ENCODE results near the gene SERINC2. TPM values are rescaled to one million over a fixed set of nuclear protein-coding genes. Genes with fewer than 3 reads are reported as not detected.

SERINC2 gene
- total RNA-seq, 3 donors from 2014 or later (not counting 1 experiment from before 2014, with no cell fraction given) = 0.25 to 1.1 (median 0.40) TPM

- WGBS (ENCODE audit: insufficient coverage) = 80% methylated on average over 8 of the region's 8 CpGs
- Histone ChIP-seq H3K4me3 (ENCODE audit: low read length) (no peak overlapping the region), H3K9me3 (ENCODE audit: control insufficient read depth, insufficient read depth, low read length) (peaks cover 9% of the 10 kb centered on the region), H3K27me3 (ENCODE audit: control insufficient read depth, insufficient read depth, low read length) (no peaks in the 10 kb centered on the region), H3K4me1 (ENCODE audit: control insufficient read depth, insufficient read depth, low read length) (no peaks in the 10 kb centered on the region), H3K36me3 (ENCODE audit: control insufficient read depth, insufficient read depth, low read length) (no peaks in the 10 kb centered on the region), H3K27ac (ENCODE audit: low read length) (no peak overlapping the region)
- H3K27ac Mint-ChIP-seq = no peak overlapping the region
- H3K36me3 Mint-ChIP-seq = peaks cover 31% of the 10 kb centered on the region
- H3K4me1 Mint-ChIP-seq = no peaks in the 10 kb centered on the region
- DNase-seq (no peak), ATAC-seq (no peak)
- no peak for TF ChIP-seq CTCF (IDR thresholded peaks at IDR 0.05)
- peaks cover 24 to 35% of the 10 kb centered on the region in 2 donors for H3K27me3 Mint-ChIP-seq (ENCODE audit: low read depth in 2 of 2)
- intact Hi-C loops (cut with micrococcal nuclease) = no loop called here
- no peak overlapping the region for H3K4me3 Mint-ChIP-seq
- peaks cover 11 to 22% of the 10 kb centered on the region in 2 donors for H3K9me3 Mint-ChIP-seq
These were observed 40.5 kb downstream of the SERINC2 start for GRCh38 chr1:31453384-31454079.

- WGBS (ENCODE audit: insufficient coverage) = 95% methylated on average over 5 of the region's 5 CpGs
- no peaks in the 10 kb centered on the region for H3K36me3 ChIP-seq (ENCODE audit: control insufficient read depth, insufficient read depth, low read length)
- no peak for TF ChIP-seq CTCF (IDR thresholded peaks at IDR 0.05)
- no peaks in the 10 kb centered on the region for H3K27me3 ChIP-seq (ENCODE audit: control insufficient read depth, insufficient read depth, low read length)
- H3K36me3 Mint-ChIP-seq = peaks cover 14% of the 10 kb centered on the region
- no peaks in the 10 kb centered on the region for H3K4me1 Mint-ChIP-seq
- H3K4me3 ChIP-seq (ENCODE audit: low read length) = no peak overlapping the region
- peaks cover 15 to 17% of the 10 kb centered on the region in 2 donors for H3K9me3 Mint-ChIP-seq
- no peaks in the 10 kb centered on the region for H3K4me1 ChIP-seq (ENCODE audit: control insufficient read depth, insufficient read depth, low read length)
- no peak for DNase-seq
- H3K27me3 Mint-ChIP-seq (ENCODE audit: low read depth in 2 of 2) = peaks cover 23 to 33% of the 10 kb centered on the region in 2 donors
- ATAC-seq = no peak
- no peak overlapping the region for H3K4me3 Mint-ChIP-seq
- no peak overlapping the region for H3K27ac Mint-ChIP-seq
- H3K27ac ChIP-seq (ENCODE audit: low read length) = no peak overlapping the region
- intact Hi-C loops (cut with micrococcal nuclease) = no loop called here
- H3K9me3 ChIP-seq (ENCODE audit: control insufficient read depth, insufficient read depth, low read length) = peaks cover 21% of the 10 kb centered on the region
These were observed 45.4 kb downstream of the SERINC2 start for GRCh38 chr1:31458287-31458896.

- TF ChIP-seq CTCF (IDR thresholded peaks at IDR 0.05) = no peak
- 70% methylated on average over 6 of the region's 6 CpGs for WGBS (ENCODE audit: insufficient coverage)
- peaks cover 21% of the 10 kb centered on the region for H3K9me3 ChIP-seq (ENCODE audit: control insufficient read depth, insufficient read depth, low read length)
- intact Hi-C loops (cut with micrococcal nuclease) = no loop called here
- H3K4me3 ChIP-seq (ENCODE audit: low read length) = no peak overlapping the region
- no peak overlapping the region for H3K27ac Mint-ChIP-seq
- no peaks in the 10 kb centered on the region for H3K36me3 ChIP-seq (ENCODE audit: control insufficient read depth, insufficient read depth, low read length)
- H3K27ac ChIP-seq (ENCODE audit: low read length) = no peak overlapping the region
- no peaks in the 10 kb centered on the region for H3K27me3 ChIP-seq (ENCODE audit: control insufficient read depth, insufficient read depth, low read length)
- ATAC-seq (no peak), DNase-seq (no peak)
- H3K9me3 Mint-ChIP-seq = peaks cover 12 to 13% of the 10 kb centered on the region in 2 donors
- no peak overlapping the region for H3K4me3 Mint-ChIP-seq
- no peaks in the 10 kb centered on the region for H3K4me1 Mint-ChIP-seq
- H3K4me1 ChIP-seq (ENCODE audit: control insufficient read depth, insufficient read depth, low read length) = no peaks in the 10 kb centered on the region
- H3K36me3 Mint-ChIP-seq = peaks cover 12% of the 10 kb centered on the region
- peaks cover 26 to 37% of the 10 kb centered on the region in 2 donors for H3K27me3 Mint-ChIP-seq (ENCODE audit: low read depth in 2 of 2)
These were observed 47.0 kb downstream of the SERINC2 start for GRCh38 chr1:31460027-31460426.

All from natural killer cell (primary cell).